Esophagus muscularis mucosa (tissue), 4 donors: Measurements from ENCODE around the gene COL25A1.

Experiments
- EP300 ChIP-seq: sonication (generic); formaldehyde crosslinking; IDR thresholded peaks from one replicate; pipeline ENCODE4 v1.6.1; 2017; ENCODE audit warnings: antibody characterized with exemption
- POLR2A ChIP-seq: fragments of 450-650 bp; IDR thresholded peaks from one replicate; pipeline ENCODE4 v1.6.1; 2017; ENCODE audit warnings: antibody characterized with exemption, moderate library complexity, mild to moderate bottlenecking, low read depth
- POLR2AphosphoS5 ChIP-seq, 2 donors: sonication (generic); formaldehyde crosslinking; IDR thresholded peaks; one replicate each; pipeline ENCODE4 v1.6.1; 2017; ENCODE audit warnings: antibody characterized with exemption in 2 of 2
- TF ChIP-seq, protein P1 (sequence below), 3 experiments: fragments of 200-600 bp in 2 of 3; fragments of 450-650 bp in 1 of 3; sonication (generic) in 2 of 3; IDR thresholded peaks; one replicate each; pipeline ENCODE4 v1.5.1; 2017 to 2019; ENCODE audit warnings: antibody characterized with exemption in 3 of 3, mild to moderate bottlenecking in 2 of 3, moderate library complexity in 1 of 3

DNA sequence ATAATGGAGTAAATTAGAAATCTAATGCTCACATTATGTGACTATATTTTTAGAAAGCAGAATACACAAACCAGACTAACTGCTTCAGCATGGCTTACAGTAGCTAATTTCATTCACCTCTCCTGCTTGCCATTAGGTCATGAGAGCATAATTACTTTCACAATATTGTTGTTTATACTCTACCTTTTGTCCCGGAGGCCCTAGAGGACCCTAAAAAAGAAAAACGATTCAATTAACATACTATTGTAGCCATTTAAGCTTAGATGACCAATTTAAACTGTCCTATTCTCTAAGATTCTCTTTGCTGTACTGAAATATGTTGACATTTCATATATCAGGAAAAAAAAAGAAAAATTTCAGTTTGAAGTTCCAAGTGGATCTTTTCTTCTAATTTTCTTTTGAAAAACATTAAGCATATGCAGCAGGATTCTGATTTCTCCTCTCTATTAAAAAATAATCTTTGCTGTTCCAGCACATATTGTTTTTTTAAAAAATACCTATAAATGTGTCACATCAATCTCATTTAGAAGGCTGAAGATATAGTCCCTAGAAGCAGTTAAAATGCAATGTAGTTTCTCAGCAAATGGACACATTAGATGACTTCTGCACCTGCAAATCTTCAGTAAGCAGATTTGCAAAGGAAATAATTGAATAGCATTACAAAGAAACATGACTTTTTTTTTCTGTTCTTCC lies 381.9 kb downstream of the COL25A1 start:
- TF ChIP-seq, protein P1, sequence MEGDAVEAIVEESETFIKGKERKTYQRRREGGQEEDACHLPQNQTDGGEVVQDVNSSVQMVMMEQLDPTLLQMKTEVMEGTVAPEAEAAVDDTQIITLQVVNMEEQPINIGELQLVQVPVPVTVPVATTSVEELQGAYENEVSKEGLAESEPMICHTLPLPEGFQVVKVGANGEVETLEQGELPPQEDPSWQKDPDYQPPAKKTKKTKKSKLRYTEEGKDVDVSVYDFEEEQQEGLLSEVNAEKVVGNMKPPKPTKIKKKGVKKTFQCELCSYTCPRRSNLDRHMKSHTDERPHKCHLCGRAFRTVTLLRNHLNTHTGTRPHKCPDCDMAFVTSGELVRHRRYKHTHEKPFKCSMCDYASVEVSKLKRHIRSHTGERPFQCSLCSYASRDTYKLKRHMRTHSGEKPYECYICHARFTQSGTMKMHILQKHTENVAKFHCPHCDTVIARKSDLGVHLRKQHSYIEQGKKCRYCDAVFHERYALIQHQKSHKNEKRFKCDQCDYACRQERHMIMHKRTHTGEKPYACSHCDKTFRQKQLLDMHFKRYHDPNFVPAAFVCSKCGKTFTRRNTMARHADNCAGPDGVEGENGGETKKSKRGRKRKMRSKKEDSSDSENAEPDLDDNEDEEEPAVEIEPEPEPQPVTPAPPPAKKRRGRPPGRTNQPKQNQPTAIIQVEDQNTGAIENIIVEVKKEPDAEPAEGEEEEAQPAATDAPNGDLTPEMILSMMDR (IDR thresholded peaks at IDR 0.05): no peak
- TF ChIP-seq POLR2A: no peak
- no peak for TF ChIP-seq EP300
- no peak for TF ChIP-seq POLR2AphosphoS5 (IDR thresholded peaks at IDR 0.05)
